ENCODE data around the gene PLD4.
"Not testable (repeated sequence)": the region's sequence is repeated elsewhere in the genome, so short reads cannot be mapped to it uniquely, and the experiment has no call there.

PLD4 gene

GRCh38 chr14:104881369-104881979 lies 43.2 kb upstream of the PLD4 start:
- TF ChIP-seq JUND (IDR thresholded peaks at IDR 0.05; ENCODE audit: low read depth) = no peak
- in situ Hi-C loops (cut with HindIII; ENCODE audit: low pct_unique_long_range_greater_than_20kb, low sequenced_read_pairs) = no loop called here
- DNase-seq (ENCODE audit: low read depth in 1 of 2, low spot score in 1 of 2) = no peak

DNA sequence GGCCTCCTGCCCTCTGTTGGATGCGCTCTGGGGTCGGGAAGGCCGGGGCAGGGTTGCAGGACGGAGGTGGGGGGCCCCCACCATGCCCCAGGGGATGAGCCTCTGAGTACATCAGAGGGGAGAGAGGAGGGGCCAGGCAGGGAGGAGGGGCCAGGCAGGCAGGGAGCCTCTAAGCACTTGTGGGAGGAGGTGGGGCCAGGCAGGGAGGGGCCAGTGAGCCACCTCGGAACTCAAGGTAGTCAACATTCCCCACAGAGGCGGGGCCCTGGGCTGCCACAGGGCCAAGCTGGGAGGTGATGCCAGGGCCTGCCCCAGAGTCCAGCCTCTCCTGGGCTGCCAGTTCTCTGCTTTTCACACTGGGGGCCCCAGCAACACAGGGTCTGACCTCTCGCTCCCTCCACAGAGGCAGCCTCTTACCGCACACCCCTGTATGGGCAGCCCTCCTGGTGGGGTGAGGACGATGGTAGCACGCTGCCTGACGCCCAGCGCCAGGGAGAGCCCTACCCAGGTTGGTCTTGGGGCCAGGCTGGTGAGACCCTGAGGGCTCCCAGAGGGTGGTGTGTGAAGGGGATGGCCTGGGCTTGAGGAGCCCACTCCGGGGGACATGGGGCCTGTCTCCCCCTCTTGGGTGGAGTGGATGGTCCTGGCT lies 42.2 kb upstream of the PLD4 start:
- DNase-seq (ENCODE audit: low read depth in 1 of 2, low spot score in 1 of 2) = peak; percentile 89 to 98
- in situ Hi-C loops (cut with HindIII; ENCODE audit: low pct_unique_long_range_greater_than_20kb, low sequenced_read_pairs) = no loop called here
- TF ChIP-seq JUND (IDR thresholded peaks at IDR 0.05; ENCODE audit: low read depth) = no peak

DNA sequence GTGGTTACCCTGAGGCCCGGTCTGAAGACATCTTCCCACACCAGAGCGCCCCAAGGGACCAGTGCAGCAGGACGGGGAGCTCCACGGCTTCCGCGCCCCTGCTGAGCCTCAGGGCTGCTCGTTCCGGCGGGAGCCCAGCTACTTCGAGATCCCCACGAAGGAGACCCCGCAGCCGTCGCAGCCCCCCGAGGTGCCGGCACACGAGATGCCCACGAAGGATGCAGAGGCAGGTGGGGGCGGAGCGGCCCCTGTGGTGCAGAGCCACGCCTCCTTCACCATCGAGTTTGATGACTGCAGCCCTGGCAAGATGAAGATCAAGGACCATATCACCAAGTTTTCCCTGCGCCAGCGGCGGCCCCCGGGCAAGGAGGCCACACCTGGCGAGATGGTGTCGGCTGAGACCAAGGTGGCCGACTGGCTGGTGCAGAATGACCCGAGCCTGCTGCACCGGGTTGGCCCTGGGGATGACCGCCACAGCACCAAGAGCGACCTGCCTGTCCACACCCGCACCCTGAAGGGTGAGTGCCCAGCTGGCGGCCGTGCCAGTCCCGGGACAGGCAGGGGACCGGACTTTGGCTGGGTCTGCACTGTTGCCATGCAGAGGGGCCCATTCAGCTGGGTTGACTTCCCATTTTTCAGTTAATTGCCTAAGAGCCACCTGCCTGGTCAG lies 41.6 kb upstream of the PLD4 start:
- TF ChIP-seq JUND (IDR thresholded peaks at IDR 0.05; ENCODE audit: low read depth) = no peak
- no peak for DNase-seq (ENCODE audit: low read depth in 1 of 2, low spot score in 1 of 2)
- in situ Hi-C loops (cut with HindIII; ENCODE audit: low pct_unique_long_range_greater_than_20kb, low sequenced_read_pairs) = no loop called here

GRCh38 chr14:104883681-104884361 lies 40.9 kb upstream of the PLD4 start:
- TF ChIP-seq JUND (IDR thresholded peaks at IDR 0.05; ENCODE audit: low read depth) = no peak
- no peak for DNase-seq (ENCODE audit: low read depth in 1 of 2, low spot score in 1 of 2)
- in situ Hi-C loops (cut with HindIII; ENCODE audit: low pct_unique_long_range_greater_than_20kb, low sequenced_read_pairs) = no loop called here

- in situ Hi-C loops (cut with HindIII; ENCODE audit: low pct_unique_long_range_greater_than_20kb, low sequenced_read_pairs); DNase-seq (ENCODE audit: low read depth in 1 of 2, low spot score in 1 of 2): not testable (repeated sequence)
Observed at GRCh38 chr14:104884381-104884780, 40.3 kb upstream of the PLD4 start.

GRCh38 chr14:104885031-104885972 lies 39.4 kb upstream of the PLD4 start:
- in situ Hi-C loops (cut with HindIII; ENCODE audit: low pct_unique_long_range_greater_than_20kb, low sequenced_read_pairs) = no loop called here
- DNase-seq (ENCODE audit: low read depth in 1 of 2, low spot score in 1 of 2) = no peak
- TF ChIP-seq JUND (IDR thresholded peaks at IDR 0.05; ENCODE audit: low read depth) = no peak

DNA sequence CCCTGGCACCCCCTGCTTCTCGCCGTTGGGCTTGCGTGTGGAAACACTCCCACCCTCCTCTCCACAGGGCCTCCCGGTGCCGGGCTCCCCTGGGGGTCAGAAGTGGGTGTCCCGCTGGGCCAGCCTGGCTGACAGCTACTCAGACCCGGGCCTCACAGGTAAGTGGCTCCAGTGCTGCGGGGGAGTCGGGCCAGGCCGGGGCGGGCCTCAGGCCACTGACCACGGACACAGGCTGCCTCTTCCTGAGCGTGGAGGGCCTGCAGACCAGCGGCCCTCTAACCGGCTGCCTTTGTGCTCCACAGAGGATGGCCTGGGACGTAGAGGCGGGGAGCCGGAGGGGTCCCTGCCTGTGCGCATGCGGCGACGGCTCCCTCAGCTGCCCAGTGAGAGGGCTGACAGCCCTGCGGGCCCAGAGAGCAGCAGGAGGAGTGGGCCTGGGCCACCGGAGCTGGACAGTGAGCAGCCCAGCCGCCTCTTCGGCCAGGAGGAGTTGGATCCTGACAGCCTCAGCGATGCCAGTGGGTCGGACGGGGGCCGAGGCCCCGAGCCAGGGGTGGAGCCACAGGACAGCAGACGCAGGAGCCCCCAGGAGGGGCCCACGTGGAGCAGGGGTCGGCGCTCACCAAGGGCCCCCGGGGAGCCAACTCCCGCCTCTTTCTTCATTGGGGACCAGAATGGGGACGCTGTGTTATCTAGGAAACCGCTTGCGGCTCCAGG lies 38.5 kb upstream of the PLD4 start:
- no peak for TF ChIP-seq JUND (IDR thresholded peaks at IDR 0.05; ENCODE audit: low read depth)
- in situ Hi-C loops (cut with HindIII; ENCODE audit: low pct_unique_long_range_greater_than_20kb, low sequenced_read_pairs) = no loop called here
- no peak for DNase-seq (ENCODE audit: low read depth in 1 of 2, low spot score in 1 of 2)

DNA sequence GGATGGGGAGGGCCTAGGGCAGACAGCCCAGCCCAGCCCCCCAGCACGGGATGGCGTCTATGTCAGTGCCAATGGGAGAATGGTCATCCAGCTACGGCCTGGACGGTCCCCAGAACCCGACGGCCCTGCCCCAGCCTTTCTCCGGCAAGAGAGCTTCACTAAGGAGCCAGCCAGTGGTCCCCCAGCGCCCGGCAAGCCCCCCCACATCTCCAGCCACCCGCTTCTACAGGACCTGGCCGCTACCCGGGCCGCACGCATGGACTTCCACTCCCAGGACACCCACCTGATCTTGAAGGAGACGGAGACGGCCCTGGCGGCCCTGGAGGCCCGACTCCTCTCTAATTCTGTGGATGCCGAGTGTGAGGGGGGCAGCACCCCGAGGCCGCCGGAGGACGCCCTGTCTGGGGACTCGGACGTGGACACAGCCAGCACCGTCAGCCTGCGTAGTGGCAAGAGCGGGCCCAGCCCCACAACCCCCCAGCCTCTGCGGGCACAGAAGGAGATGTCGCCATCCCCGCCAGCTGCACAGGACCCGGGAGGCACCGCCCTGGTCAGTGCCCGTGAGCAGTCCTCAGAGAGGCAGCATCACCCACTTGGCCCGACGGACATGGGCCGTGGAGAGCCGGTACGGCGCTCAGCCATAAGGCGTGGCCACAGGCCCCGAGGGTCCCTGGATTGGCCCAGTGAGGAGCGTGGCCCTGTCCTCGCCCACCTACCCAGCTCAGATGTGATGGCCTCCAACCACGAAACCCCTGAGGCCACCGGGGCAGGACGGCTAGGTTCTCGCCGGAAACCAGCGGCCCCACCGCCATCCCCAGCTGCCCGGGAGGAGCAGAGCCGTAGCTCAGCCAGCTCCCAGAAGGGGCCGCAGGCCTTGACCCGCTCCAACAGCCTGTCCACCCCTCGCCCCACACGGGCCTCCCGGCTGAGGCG lies 37.7 kb upstream of the PLD4 start:
- TF ChIP-seq JUND (IDR thresholded peaks at IDR 0.05; ENCODE audit: low read depth) = no peak
- in situ Hi-C loops (cut with HindIII; ENCODE audit: low pct_unique_long_range_greater_than_20kb, low sequenced_read_pairs) = no loop called here
- no peak for DNase-seq (ENCODE audit: low read depth in 1 of 2, low spot score in 1 of 2)

DNA sequence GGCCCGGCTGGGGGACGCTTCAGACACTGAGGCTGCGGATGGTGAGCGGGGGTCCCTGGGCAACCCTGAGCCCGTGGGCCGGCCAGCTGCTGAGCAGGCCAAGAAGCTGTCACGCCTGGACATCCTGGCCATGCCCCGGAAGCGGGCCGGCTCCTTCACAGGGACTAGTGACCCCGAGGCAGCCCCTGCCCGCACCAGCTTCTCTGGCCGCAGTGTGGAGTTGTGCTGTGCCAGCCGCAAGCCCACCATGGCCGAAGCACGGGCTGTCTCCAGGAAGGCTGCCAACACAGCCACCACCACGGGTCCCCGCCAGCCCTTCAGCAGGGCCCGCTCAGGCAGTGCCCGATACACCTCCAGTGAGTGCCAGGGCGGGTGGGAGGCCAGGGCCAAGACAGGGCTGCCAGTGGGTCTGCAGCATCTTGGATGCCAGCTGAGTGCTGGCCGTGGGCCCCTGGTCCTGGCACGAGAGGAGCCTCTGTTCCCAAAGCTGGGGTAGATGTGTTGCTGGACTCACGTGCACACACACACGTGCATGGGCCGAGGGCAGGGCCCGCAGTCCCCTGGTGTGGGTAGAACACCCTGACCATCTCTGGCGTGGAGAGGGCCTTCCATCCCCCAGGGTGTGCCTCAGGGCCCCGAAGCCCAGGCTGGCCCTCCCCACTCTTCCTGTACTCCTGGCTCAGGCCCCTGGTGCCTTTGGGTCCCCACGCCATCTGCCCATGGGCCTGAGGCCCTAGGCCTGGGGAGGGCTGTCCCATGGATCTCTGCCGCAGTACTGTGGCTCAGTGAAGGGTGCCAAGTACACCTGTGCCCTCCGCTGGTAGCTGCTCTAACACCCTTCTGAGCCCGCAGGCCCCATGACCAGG lies 36.8 kb upstream of the PLD4 start:
- in situ Hi-C loops (cut with HindIII; ENCODE audit: low pct_unique_long_range_greater_than_20kb, low sequenced_read_pairs) = no loop called here
- TF ChIP-seq JUND (IDR thresholded peaks at IDR 0.05; ENCODE audit: low read depth) = no peak
- DNase-seq (ENCODE audit: low read depth in 1 of 2, low spot score in 1 of 2) = no peak
